Esophagus muscularis mucosa (tissue), 4 donors: Measurements from ENCODE around the gene TNRC6C. TPM values are rescaled to one million over a fixed set of nuclear protein-coding genes. Genes with fewer than 3 reads are reported as not detected.
A peak's percentile ranks its signal among the peaks of the same experiment; 100 is the strongest.

ENCODE experiments used
- DNase-seq: peaks from one replicate; pipeline ENCODE4 v3.0.0-alpha.2; 2017; ENCODE audit errors: extremely low spot score
- H3K27ac ChIP-seq, 4 donors: fragments of 200-600 bp; sonication (generic); replicated peaks in 1 of 4; 1 replicate in 3 of 4; 2 replicates in 1 of 4; pipeline ENCODE4 v1.5.1; 2016 to 2019; ENCODE audit warnings: mild to moderate bottlenecking in 1 of 4
- H3K27me3 ChIP-seq, 4 donors: fragments of 200-600 bp; sonication (generic); one replicate each; pipeline versions ENCODE4 v1.5.1 to v1.6.0; 2016 to 2019
- H3K36me3 ChIP-seq, 4 donors: fragments of 200-600 bp; sonication (generic); one replicate each; pipeline ENCODE4 v1.5.1; 2016 to 2019
- H3K4me1 ChIP-seq, 4 donors: fragments of 200-600 bp; sonication (generic); one replicate each; pipeline ENCODE4 v1.5.1; 2016 to 2019
- H3K4me3 ChIP-seq, 4 donors: fragments of 200-600 bp; sonication (generic); 1 replicate in 2 of 4; 2 replicates in 2 of 4; pipeline ENCODE4 v1.5.1; 2016 to 2019; ENCODE audit warnings: mild to moderate bottlenecking in 4 of 4, moderate library complexity in 1 of 4
- H3K9me3 ChIP-seq, 4 donors: fragments of 200-600 bp; sonication (generic); 1 replicate in 3 of 4; 2 replicates in 1 of 4; pipeline ENCODE4 v1.5.1; 2016 to 2019
- CTCF ChIP-seq, 3 experiments: fragments of 200-600 bp in 2 of 3; fragments of 450-650 bp in 1 of 3; sonication (generic) in 2 of 3; IDR thresholded peaks; one replicate each; pipeline ENCODE4 v1.5.1; 2017 to 2019; ENCODE audit warnings: antibody characterized with exemption in 3 of 3, mild to moderate bottlenecking in 2 of 3, moderate library complexity in 1 of 3
- EP300 ChIP-seq: sonication (generic); formaldehyde crosslinking; IDR thresholded peaks from one replicate; pipeline ENCODE4 v1.6.1; 2017; ENCODE audit warnings: antibody characterized with exemption
- POLR2A ChIP-seq: fragments of 450-650 bp; IDR thresholded peaks from one replicate; pipeline ENCODE4 v1.6.1; 2017; ENCODE audit warnings: antibody characterized with exemption, moderate library complexity, mild to moderate bottlenecking, low read depth
- POLR2AphosphoS5 ChIP-seq, 2 donors: sonication (generic); formaldehyde crosslinking; IDR thresholded peaks; one replicate each; pipeline ENCODE4 v1.6.1; 2017; ENCODE audit warnings: antibody characterized with exemption in 2 of 2
- WGBS: methylation state at CpG from one replicate; pipeline ENCODE4 v1.1.5; 2018; 5-methylcytosine and 5-hydroxymethylcytosine counted together
- intact Hi-C: fragments of 100-400 bp; cut with DNase I; formaldehyde crosslinking; loops from one replicate; pipeline ENCODE4 v1.15.1; 2023
- total RNA-seq, 4 donors: library from RNA; depleted of rRNA; stranded (reverse); fragments of >200 nt; gene quantifications; one replicate each; pipeline versions ENCODE4 v1.1.0 to v1.2.1, GENCODE V29; 2016

TNRC6C gene
- total RNA-seq, 4 donors from 2014 or later: 21.4 to 31.6 (median 29.0) TPM

GRCh38 chr17:78132767-78133178, 174.3 kb downstream of the TNRC6C start:
- Histone ChIP-seq H3K36me3 (no peaks in the 10 kb centered on the region), H3K4me1 (peaks cover 34 to 61% (median 53%) of the 10 kb centered on the region in 4 donors), H3K27ac (no peak overlapping the region), H3K9me3 (no peaks in the 10 kb centered on the region), H3K4me3 (no peak overlapping the region), H3K27me3 (peaks cover 5 to 44% (median 14%) of the 10 kb centered on the region in 4 donors)
- no peak for DNase-seq
- WGBS: 85% methylated on average over 9 of the region's 9 CpGs
- TF ChIP-seq CTCF (IDR thresholded peaks at IDR 0.05) (no peak), EP300 (no peak), POLR2AphosphoS5 (IDR thresholded peaks at IDR 0.05) (no peak), POLR2A (no peak)
- intact Hi-C loops: no loop called here

GRCh38 chr17:78133179-78133951, 174.9 kb downstream of the TNRC6C start:
- Histone ChIP-seq H3K27me3 (peaks cover 5 to 39% (median 12%) of the 10 kb centered on the region in 4 donors), H3K9me3 (no peaks in the 10 kb centered on the region), H3K4me1 (peaks cover 30 to 55% (median 47%) of the 10 kb centered on the region in 4 donors), H3K27ac (no peak overlapping the region), H3K4me3 (no peak overlapping the region), H3K36me3 (no peaks in the 10 kb centered on the region)
- DNase-seq: no peak
- WGBS: 94% methylated on average over 23 of the region's 30 CpGs
- intact Hi-C loops: no loop called here
- TF ChIP-seq EP300: no peak
- no peak for TF ChIP-seq CTCF (IDR thresholded peaks at IDR 0.05)
- TF ChIP-seq POLR2A: no peak
- no peak for TF ChIP-seq POLR2AphosphoS5 (IDR thresholded peaks at IDR 0.05)

GRCh38 chr17:78133971-78134898, 175.7 kb downstream of the TNRC6C start:
- no peaks in the 10 kb centered on the region for H3K9me3 ChIP-seq
- TF ChIP-seq CTCF (IDR thresholded peaks at IDR 0.05) (peak in 1 of 3 experiments; percentile 40), POLR2AphosphoS5 (IDR thresholded peaks at IDR 0.05) (no peak)
- no peaks in the 10 kb centered on the region for H3K36me3 ChIP-seq
- WGBS: 69% methylated on average over 30 of the region's 39 CpGs
- intact Hi-C loops: no loop called here
- no peak overlapping the region for H3K27ac ChIP-seq
- no peak for DNase-seq
- peaks cover 5 to 30% (median 8%) of the 10 kb centered on the region in 4 donors for H3K27me3 ChIP-seq
- no peak overlapping the region for H3K4me3 ChIP-seq
- peaks cover 24 to 46% (median 39%) of the 10 kb centered on the region in 4 donors for H3K4me1 ChIP-seq

GRCh38 chr17:78134899-78135385, 176.4 kb downstream of the TNRC6C start:
- WGBS: 92% methylated on average over 2 of the region's 9 CpGs
- intact Hi-C loops: no loop called here
- DNase-seq: no peak
- no peak overlapping the region for H3K4me3 ChIP-seq
- no peaks in the 10 kb centered on the region for H3K36me3 ChIP-seq
- H3K27me3 ChIP-seq: peaks cover 5 to 24% (median 8%) of the 10 kb centered on the region in 4 donors
- no peak overlapping the region for H3K27ac ChIP-seq
- TF ChIP-seq POLR2A (no peak), CTCF (IDR thresholded peaks at IDR 0.05) (no peak), EP300 (no peak), POLR2AphosphoS5 (IDR thresholded peaks at IDR 0.05) (no peak)
- no peaks in the 10 kb centered on the region for H3K9me3 ChIP-seq
- H3K4me1 ChIP-seq: peaks cover 17 to 39% (median 32%) of the 10 kb centered on the region in 4 donors
